Bronchial epithelial cell (primary cell): ENCODE results near the gene ADGRD1. TPM values are rescaled to one million over a fixed set of nuclear protein-coding genes. Genes with fewer than 3 reads are reported as not detected.

Source experiments
- DNase-seq: peaks from one replicate; pipeline ENCODE4 v3.0.0-alpha.2; 2010; ENCODE audit warnings: low read depth
- FAIRE-seq: peaks from 2 replicates; lab custom pipeline; 2011; peaks lifted over from hg19 to GRCh38; lab: Jason Lieb, UNC
- H3K27me3 ChIP-seq: 2 replicates; pipeline ENCODE4 v1.5.1; 2011; ENCODE audit warnings: low read length; ENCODE audit not compliant: control insufficient read depth, insufficient read depth
- H3K36me3 ChIP-seq: 2 replicates; pipeline ENCODE4 v1.5.1; 2011; ENCODE audit warnings: low read length; ENCODE audit not compliant: control insufficient read depth, insufficient read depth
- H3K4me3 ChIP-seq: 2 replicates; pipeline ENCODE4 v1.5.1; 2011; ENCODE audit warnings: mild to moderate bottlenecking, low read depth, low read length, control low read depth
- total RNA-seq: library from RNA; depleted of rRNA; stranded (reverse); fragments of >200 nt; gene quantifications from 2 replicates; pipeline ENCODE4 v1.2.1, GENCODE V29; 2014
- TF ChIP-seq, protein P1 (sequence below): IDR thresholded peaks from 2 replicates; pipeline ENCODE4 v1.5.1; 2011; ENCODE audit warnings: mild to moderate bottlenecking, moderate library complexity, low read length, control low read depth, inconsistent platforms; ENCODE audit not compliant: insufficient read depth, severe bottlenecking

Gene ADGRD1
- total RNA-seq, 1 donor from 2014 or later, result not detected

DNA sequence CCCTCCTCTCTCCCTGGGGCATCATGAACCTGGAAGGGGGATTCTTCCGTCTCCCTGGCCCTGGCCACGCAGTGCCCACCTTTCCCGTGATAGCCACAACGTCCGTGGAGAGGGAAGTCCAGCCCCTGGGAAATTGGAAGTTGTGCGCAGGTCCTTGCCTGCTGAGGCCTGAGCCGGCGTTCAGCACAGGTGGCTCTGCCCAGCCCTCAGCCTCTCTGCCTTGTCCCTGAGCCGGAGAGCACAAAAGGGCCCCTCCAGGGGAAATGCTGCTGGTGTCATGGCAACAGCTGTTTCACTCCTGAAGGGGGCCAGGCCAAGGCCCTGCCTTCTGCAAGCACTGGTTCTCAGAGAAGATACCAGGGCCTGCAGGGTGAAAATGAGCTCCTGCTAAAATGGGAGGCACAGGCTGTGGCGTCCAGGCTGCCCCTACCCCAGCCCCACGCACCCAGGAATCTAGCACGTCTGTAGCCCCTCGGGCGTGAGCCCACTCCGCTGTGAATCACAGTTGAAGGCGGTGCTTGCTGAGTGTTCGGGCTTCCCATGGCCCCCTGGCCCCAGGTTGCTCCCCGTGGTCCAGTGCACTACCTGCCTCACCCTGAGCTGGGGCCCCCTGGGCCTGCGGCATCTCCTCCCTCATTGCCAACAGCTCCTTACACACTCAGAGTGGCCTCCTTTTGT, 149.4 kb downstream of the ADGRD1 start:
- FAIRE-seq (no peak), DNase-seq (no peak)
- TF ChIP-seq, protein P1, sequence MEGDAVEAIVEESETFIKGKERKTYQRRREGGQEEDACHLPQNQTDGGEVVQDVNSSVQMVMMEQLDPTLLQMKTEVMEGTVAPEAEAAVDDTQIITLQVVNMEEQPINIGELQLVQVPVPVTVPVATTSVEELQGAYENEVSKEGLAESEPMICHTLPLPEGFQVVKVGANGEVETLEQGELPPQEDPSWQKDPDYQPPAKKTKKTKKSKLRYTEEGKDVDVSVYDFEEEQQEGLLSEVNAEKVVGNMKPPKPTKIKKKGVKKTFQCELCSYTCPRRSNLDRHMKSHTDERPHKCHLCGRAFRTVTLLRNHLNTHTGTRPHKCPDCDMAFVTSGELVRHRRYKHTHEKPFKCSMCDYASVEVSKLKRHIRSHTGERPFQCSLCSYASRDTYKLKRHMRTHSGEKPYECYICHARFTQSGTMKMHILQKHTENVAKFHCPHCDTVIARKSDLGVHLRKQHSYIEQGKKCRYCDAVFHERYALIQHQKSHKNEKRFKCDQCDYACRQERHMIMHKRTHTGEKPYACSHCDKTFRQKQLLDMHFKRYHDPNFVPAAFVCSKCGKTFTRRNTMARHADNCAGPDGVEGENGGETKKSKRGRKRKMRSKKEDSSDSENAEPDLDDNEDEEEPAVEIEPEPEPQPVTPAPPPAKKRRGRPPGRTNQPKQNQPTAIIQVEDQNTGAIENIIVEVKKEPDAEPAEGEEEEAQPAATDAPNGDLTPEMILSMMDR, result no peak
- Histone ChIP-seq H3K36me3 (no peaks in the 10 kb centered on the region), H3K4me3 (no peak overlapping the region), H3K27me3 (no peaks in the 10 kb centered on the region)

DNA sequence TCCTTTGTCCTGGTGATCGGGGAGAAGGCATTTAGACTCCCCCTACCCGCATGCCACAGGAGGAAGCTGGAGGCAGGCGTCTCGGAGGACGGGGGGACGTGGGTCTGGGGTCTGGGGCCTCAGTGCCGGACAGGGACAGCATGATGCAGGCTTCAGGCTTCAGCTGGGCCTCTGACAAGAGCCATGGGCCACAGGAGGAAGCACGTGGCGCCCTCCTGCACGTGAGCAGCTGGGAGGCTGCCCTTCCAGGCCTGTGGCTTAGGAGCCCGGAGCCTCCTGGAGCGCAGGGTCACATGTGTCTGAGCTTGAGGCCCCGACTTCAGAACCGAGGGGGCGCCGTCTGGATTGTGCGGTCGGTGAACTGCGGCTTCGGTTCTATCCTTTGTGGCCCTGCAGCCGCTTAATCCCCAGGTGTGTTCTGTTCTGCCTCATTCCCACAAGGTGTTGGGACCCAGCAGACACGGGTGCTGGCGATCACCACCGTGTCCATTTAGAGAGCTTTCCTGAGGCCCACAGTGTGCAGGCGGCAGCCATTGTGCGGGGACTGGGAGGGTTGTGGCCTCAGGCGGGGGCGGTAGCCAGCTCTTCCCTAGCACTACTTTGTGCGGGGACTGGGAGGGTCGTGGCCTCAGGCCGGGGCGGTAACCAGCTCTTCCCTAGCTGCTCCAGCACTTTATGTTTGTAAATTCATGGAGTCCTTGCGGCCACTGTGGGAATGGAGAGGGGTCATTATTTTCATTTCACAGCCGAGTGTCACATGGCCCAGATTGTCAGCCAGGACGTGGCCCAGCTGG, 150.2 kb downstream of the ADGRD1 start:
- no peak overlapping the region for H3K4me3 ChIP-seq
- H3K36me3 ChIP-seq, result no peaks in the 10 kb centered on the region
- DNase-seq (no peak), FAIRE-seq (no peak)
- TF ChIP-seq, protein P1, result no peak
- no peaks in the 10 kb centered on the region for H3K27me3 ChIP-seq

DNA sequence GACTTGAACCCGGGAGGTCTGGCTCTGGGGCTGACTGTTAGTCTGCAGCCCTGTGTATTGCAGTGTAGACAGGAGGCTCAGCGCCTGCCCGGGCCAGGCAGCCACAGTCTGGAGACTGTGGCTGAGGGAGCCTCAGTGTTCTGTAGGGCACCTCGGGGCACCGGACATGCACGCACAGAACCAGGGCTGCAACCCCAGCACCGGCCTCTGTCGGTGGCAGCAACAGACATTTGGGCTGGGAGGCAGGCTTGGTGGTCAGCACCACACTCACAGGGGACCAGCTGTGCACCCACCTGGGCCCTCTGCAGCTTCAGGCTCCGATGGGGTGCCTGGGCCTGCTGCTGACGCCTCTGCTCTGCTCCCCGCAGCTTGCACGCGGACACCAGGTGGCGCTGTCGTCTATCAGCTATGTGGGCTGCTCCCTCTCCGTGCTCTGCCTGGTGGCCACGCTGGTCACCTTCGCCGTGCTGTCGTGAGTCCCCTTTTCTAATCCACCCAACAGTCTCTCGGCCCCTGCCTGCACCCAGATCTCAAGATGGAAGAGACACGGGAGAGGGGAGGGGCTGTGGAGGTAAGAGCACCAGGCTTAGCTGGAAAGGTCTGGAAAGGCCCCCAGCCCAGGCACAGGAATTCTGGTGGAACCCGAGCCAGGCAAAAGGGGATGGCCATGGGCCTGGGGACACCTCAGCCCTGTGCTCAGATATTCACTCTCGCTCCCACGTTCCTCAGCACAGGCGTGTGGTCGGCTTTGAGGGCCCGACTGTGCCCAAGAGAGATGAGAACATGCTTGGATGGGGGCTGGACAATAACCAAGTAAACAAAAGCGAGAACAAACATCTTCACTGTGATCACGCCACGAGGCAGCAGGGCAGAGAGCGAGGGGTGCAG, 151.0 kb downstream of the ADGRD1 start:
- FAIRE-seq (no peak), DNase-seq (peak; percentile 27)
- TF ChIP-seq, protein P1, result peak; percentile 94
- no peak overlapping the region for H3K4me3 ChIP-seq
- no peaks in the 10 kb centered on the region for H3K36me3 ChIP-seq
- H3K27me3 ChIP-seq, result no peaks in the 10 kb centered on the region

DNA sequence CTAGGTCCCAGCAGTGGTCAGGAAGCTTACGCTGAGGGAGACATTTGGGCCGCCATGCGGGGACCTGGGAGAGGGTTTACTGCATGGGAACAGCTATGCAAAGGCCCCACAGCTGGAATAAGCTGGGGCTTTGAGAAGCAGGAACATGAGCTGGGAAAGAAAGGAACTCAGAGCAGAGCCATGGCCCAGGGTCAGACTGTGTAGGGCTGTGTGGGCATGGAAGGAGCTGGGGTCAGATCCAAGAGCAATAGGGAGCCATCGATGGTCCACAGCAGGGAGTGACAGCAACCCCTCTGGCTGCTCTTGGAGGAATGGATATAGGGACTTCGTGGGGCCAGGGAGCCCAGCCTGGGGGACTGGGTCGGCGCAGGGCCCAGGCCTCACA, 151.6 kb downstream of the ADGRD1 start:
- H3K36me3 ChIP-seq, result no peaks in the 10 kb centered on the region
- DNase-seq (no peak), FAIRE-seq (no peak)
- TF ChIP-seq, protein P1, result no peak
- no peak overlapping the region for H3K4me3 ChIP-seq
- no peaks in the 10 kb centered on the region for H3K27me3 ChIP-seq

DNA sequence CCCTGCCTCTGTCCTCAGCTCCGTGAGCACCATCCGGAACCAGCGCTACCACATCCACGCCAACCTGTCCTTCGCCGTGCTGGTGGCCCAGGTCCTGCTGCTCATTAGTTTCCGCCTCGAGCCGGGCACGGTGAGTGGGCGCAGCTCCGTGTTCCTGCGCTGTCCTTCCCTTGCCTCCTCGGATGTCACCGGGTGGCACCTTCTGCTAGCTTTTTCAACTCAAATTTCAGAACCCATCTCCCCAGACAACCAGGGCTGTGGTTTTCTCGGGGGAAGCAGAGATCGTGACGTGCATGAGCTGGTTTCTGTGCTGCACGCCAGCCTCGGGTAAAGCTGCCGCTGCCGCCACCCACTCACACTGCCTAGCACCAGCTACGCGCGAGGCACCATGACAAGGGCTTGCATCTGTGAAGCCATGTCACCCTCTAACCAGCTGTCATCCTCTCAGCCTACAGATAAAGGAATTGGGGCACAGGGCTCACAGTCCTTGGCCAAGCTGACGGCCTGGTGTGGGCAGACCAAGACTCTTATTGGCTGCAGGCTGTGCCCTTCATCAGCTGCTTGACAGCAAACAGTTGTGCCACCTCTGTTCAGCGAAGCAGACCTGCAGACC, 152.1 kb downstream of the ADGRD1 start:
- H3K4me3 ChIP-seq, result no peak overlapping the region
- DNase-seq, result no peak
- no peaks in the 10 kb centered on the region for H3K27me3 ChIP-seq
- TF ChIP-seq, protein P1, result no peak
- FAIRE-seq, result no peak
- H3K36me3 ChIP-seq, result no peaks in the 10 kb centered on the region
